GDM1 (cell line): Measurements from ENCODE around the gene ABCC3.

Experiments
- DNase-seq: peaks from one replicate; lab custom pipeline; 2025; lab: John Stamatoyannopoulos, UW

ABCC3 gene

DNA sequence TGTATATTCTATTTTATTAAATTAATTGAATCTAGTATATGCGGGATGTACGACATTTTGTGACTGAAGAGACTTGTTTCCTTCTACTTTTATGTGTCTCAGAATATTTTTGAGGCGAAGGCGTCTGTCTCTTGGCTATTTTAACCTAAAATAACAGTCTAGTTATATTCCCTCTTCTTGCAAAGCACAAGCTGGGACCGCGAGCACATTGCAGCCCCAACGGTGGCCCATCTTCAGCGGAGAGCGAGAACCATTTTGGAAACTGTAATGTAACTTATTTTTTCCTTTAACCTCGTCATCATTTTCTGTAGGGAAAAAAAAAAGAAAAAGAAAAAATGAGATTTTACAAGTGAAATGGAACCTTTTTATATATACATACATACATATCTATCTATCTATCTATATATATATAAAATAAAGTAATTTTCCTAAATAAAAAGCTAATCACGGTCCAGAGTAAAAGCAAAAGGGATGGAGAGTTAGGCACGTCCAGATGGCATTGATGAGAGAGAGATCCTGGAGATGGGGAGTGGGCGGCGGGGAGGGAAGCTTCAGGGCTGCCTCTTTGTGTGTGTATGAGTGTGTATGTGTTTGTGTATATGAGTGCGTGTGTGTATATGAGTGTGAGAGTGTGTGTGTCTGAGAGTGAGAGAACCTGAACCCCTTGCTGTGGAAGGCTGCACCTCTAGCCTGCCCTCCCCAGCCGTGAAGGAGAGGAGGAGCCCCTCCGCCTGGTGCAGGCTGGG is 7.5 kb upstream of the ABCC3 start:
- no peak for DNase-seq

DNA sequence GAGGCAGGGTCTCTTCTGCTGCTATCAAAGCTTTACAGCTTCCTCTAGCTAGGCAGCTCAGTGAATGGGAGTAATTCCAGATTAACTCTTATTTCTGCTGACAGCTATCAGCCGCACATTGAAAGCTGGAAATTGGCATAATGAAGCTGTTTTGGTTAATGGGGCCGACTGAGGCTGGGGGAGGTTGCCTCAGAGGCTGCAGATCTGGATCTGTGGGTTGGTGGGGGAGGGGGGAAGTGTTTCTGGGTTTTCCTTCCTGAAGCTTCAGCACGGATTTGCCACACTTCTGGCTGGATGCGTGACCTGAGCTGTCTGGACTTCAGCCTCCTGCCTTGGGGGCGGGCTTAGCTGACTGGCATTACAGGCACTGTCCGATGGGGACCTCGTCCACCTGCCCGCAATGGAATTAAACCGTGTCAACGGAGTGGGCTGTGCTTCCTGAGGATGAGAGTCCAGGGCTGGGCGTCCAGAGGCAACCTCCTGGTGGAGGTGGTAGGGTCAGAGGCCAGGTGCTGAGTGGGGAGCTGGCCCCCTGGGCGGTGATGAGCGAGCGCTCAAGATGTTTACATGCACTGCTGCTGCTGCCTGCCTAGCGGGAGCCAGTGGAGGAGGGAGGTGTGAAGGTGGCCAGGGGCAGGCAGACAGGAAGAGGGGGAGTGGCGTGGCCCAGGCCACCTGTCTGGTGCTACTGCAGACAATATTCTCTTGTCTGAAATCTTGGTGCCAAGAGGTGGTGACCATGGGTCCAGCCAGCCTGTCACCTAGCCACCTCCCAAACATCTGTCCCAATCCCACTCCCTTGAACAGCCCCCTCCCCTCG is 6.7 kb upstream of the ABCC3 start:
- DNase-seq = no peak

DNA sequence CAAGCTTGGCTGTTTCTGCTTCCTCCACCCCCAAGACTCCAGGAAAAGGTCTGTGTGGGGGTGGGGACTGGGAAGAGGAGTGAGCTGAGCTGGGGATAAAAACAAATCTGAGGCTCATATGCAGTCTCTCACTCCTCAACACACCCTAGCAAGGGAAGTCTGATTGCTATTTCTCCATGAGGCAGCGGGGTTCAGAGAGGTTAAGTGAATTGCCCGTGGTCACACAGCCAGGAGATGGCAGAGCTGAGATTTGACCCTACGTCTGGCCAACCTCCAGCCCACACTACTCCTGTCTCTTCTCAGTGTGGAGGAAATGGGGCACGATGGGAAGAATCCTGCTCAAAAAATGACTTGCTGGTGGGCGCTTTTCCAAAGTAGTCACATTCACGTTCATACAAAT is 4.8 kb upstream of the ABCC3 start:
- DNase-seq = no peak

DNA sequence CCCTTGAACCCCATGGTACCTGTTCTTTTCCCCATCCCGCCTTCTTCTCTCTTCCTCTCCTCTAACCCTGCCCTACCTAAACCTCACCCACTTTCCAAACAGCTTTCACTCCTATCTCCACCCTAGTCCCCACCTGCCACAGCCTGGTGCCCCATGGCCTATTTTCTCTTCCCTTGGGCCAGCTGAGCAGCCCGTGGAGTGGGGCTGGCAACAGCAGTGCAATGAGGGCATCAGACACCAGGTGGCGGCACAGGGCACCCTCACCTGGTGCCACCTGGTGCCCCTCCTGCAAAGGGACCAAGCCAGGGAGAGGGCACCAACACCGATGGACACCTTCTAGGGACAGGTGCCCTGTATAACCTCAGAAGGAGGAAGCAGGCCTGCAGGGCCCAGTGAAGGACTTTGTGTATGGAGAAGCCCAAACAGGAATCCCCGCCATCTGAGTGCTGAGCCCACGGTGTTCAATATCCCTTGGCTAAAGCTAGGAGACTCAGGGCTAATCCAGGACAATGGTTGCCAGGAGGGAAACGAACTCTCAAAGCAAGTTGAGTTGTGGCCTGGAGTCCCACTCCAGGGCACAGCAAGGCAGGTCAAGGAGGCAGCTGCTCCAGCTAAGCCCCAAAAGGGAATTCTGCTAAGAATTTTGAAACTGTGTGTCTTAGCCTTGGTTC is 4.0 kb upstream of the ABCC3 start:
- peak; percentile 37 for DNase-seq

- DNase-seq = no peak
Measured at GRCh38 chr17:50631195-50631907, 3.3 kb upstream of the ABCC3 start.

DNA sequence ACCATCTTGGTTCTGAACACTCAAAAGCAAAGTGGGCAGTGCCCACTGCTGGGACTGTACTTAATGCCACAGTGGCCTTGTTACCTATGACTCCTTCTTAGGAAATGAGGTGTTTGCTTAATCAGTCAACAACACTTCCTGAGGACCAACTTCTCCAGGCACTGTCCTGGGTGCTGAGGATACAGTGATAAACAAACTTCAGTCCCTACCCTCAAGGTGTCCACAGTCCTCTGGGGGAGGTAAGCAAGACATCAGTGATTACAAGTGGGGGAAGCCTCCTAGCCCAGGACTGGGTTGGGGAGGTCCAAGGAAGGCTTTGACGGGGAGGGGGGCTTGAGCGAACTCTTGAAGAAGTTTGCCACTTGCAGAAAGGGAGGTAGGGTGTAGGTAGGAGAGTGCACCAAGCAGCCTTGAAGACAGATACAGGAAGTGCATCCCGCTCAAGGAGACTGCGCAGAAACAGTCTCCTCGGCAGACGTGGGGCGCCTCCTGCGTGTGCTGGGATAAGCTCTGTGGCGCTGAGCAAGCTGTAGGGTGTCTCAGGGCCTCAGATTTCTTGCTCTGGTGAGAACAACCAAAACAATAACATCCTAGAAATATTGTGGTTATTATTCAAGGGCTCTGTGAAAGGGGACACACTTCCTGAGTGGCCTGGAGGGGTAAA is 2.6 kb upstream of the ABCC3 start:
- no peak for DNase-seq

DNA sequence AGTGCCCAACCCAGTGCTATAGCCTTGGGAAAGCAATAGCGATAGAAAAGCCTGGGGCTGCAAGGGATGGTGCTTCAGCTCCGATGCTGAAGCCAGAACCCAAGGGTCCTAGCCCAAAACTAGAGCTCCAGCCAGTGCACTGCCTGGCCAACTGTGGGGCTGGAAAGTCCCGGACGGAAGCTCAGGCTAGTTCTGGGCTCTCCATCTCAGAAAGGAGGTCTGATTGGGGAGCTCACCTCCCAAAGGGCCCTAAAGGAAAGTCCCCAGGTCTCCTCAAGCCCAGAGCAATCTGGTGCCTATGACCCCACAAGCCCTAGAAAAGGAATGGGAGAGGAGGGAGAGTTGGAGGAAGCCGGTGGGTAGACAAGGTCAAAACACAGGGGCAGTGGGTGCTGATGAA is 2.0 kb upstream of the ABCC3 start:
- DNase-seq = no peak

- DNase-seq = no peak
Measured at GRCh38 chr17:50633683-50634082, 998 bp upstream of the ABCC3 start.

DNA sequence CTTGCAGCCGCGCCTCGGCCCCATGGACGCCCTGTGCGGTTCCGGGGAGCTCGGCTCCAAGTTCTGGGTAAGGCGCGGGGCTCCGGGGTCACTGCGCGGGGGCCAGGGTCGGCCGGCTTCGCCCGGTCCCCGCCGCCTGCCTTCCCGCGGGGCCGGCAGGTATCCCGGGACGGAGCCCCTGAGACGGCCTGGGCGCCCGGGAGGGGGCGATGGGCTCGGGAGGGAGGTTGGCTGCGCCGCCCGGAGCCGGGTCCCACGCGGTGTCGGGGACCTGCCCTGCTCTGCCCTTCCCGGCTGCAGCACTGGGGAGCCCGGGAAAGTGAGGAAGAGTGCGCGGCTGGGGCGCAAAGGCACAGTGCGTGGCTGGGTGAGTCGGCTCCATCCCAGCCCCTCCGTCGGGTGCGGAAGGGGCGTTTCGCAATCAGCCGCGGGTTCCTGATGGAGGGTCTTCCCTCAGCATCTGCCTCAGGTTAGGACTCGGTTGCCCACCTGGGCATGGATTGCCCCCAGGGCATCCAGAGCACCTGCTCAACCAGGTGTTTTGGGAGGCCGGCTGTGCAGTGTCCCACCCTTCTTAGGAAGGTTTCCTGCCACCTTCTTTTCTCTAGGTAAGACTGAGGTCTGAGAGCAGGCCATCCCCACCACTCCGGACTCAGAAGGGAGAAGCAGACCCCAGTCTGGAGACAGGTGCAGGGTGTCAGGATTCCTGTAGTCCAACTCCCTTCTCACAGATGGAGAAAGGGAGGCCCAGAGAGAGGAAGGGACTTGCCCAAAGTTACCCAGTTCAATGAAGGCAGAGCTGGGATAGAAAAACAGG is 442 bp downstream of the ABCC3 start:
- DNase-seq = no peak

DNA sequence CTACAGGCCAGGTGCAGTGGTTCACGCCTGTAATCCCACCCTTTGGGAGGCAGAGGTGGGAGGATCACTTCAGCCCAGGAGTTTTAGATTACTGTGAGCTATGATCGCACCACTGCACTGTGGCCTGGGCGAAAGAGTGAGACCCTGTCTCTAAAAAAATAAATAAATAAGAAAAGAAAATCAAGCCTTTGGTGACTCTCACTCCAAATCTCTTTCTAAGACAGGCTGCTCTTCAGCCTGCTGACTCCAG is 976 bp downstream of the ABCC3 start:
- DNase-seq = no peak

DNA sequence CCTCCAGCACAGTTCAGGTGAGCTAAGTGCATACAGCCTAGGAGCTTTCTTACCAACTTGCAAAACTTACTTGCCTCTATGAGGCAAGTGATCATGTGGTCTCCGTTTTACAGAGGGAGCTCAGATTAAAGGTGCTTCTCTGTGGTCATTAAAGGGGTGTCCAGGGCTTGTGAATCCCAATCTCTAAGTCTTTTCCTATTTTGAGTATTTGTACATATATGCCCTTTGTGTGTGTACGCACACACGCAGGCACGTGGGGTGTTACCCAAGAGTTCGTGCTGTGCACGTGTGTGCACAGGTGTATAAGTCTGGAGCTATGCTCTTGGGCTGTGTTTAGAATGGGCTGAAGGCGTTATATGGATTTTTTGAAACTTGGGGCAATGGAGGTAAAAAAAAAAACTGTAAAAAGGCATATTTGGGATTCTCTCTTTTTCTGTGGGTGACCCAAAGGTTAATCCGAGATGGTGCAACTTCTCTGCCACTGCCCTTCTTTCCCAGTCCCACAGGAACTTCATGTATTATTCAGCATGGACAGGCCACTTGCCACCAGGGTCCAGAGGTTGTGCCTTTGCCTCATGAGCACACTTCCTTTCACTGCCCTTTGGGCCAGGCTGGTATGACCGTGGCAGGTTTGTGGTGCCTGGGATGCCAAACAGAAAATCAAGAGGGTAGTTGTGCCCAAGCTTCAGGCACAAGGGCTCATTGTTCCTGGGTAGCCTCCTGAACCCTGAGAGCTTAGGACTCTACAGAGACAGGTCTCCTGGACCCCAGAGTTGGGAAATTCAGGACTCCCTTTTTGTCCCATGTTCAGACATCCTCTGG is 1.5 kb downstream of the ABCC3 start:
- DNase-seq = no peak

DNA sequence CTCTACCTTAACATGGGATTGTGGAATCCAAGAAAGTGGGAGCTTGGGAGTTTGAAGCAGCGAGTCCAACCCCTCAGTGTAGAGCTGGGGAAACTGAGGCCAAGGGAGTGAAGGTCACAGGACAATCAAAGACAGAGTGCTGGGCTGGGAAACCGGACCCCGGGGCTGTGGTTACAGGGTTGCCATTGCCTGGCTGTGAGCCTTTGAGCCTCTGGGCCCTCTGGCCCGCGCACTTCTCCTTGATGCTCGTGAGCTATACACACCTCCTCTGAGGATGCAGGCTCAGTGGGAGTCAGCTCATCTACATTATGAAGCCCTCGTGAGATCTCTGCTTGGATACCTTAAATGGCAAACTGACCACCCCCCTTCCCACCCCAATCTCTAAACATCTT is 2.1 kb downstream of the ABCC3 start:
- DNase-seq = no peak

DNA sequence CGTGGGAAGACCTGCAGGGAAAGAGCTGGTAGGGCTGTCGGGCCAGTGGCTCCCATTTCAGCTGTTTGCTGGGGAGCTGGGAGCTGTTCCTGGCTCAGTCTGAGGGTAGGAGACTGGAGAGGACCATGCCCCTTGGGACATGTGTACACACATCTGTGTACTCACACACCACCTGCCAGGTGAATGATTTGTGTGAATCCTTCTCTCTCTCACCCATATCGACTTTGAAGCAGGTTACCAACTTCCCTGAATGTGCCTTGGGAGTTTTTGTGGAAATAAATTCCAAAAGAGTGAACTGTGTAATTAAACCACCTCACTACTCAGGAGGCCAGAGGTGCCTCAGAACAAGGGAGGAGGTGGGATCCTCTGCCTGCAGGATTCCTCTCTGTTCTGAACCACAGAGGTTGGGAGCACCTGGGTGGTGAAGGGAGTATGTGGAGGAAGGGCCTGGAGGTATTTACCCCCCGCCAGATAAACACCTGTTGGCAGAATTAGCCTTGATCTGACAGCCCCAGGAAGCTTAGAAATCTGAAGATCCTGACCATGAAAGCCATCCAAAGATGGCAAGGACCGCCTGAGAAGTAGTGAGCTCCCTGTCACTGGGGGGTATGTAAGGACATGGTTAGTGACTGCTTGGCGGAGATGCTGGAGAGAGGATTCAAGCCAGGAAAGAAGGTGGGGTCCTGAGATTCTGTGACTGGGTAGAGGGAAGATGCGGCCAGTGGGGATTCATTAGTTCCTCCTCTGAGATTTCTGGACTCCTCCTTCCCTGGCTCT is 3.3 kb downstream of the ABCC3 start:
- DNase-seq = no peak

DNA sequence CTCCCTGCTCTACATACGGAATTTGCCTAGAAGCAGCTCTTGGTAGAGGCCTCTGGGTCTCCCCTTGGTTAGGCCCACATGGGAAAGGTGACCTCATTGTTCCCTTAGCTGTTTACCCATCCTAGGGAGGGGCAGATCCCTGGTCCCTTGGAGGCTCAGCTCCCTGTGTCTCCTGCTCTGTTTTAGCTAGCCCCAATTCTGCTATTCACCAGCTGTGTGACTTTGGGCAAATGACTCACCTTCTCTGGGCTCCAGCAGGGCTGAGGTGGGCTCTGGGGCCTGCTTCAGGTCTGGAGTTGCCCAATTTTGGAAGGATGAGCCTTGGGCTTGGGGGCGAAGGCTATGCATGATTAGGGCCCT is 3.9 kb downstream of the ABCC3 start:
- DNase-seq = no peak

GRCh38 chr17:50638966-50639713 is 4.5 kb downstream of the ABCC3 start:
- DNase-seq = no peak

DNA sequence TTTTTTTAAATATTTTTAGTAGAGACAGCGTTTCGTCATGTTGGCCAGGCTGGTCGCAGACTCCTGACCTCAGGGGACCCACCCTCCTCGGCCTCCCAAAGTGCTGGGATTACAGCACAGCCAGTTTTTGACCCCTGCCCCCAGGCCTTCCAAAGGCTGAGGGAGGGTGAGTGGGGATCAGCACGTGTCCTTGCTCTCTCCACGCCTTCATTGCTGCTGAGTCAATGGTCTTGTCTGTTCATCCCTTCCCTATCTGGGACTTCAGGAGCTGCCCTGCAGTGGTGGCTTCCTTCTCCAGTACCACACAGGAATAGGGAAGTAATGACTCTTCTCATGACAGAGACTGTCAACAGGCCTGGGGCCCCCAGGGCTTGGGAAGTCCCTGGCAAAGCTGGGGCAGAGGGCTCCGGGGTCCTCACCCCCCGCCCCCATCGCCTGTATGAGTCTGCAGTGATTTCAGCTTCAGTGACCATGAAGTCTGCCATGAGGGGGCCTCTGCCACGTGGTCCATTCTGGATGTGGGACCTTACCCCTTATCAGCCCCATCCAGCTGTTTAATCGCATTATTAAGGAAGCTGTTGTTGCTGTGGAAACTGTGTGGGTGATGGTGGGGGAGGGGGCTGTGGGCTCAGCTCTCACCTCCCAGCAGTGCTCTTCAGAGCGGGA is 6.1 kb downstream of the ABCC3 start:
- peak; percentile 51 for DNase-seq

DNA sequence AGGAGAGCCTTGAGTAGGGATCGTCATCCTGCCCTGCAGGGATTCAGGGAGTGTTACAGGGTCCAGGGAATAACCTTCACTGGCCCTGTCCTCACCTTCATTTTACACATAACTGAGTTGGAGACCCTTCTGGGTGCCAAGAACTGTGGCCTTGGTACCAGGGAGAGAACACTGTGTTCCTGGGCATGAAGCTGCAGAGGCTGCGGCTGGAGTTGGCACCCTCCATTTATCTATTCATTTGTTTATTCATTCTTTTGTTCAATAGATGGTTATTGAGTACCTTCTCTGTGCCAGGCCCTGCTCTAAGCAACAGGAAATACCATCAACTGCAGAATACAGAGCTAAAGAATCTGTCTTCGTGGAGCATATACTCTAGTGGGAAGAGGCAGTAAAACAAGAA is 6.7 kb downstream of the ABCC3 start:
- no peak for DNase-seq

DNA sequence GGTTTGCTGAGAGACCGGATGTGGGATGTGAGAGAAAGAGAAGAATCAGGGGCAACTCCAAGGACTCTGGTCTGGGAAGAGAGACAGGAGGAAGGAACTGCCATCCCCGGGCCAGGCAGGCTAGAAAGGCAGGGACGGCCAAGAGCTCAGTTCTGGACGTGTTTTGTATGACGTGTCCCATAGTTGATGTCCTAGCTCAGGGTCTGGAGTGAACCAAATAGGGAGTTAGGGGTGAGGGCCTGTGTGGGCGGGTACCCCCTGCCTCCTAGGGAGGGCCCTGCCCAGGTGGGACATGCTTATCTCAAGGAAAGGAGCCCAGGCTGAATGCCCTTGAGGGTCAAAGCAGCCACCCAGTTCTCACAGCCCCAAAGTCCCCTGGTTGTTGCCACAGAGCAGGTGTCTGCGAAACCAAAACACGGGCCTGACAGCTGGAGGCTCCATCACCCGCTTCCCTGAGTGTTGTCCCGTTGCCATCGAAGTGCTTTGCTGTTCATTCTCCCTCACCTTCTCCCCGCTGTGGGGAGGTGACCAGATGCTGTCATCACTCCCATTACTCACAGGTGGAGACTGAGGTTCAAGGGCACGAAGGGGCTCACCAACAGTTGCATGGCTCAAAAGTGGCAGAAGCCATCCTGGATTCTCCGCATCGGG is 7.5 kb downstream of the ABCC3 start:
- DNase-seq = no peak
